Measurements from ENCODE around the gene VN1R2.
"Not testable (repeated sequence)": the region's sequence is repeated elsewhere in the genome, so short reads cannot be mapped to it uniquely, and the experiment has no call there.

VN1R2 gene

GRCh38 chr19:53257715-53258342 is at the start of gene VN1R2:
Gene VN1R2, plus strand, starts transcription at chr19:53258292. Its CDS starts 84 bp downstream, at chr19:53258376.
- not testable (repeated sequence) for DNase-seq (ENCODE audit: low spot score)

- DNase-seq (ENCODE audit: low spot score) = not testable (repeated sequence)
Observed at GRCh38 chr19:53211554-53211953, 46.5 kb upstream of the VN1R2 start.

GRCh38 chr19:53212703-53213320 is 45.3 kb upstream of the VN1R2 start:
- DNase-seq (ENCODE audit: low spot score) = no peak

- DNase-seq (ENCODE audit: low spot score) = not testable (repeated sequence)
Observed at GRCh38 chr19:53222716-53223115, 35.4 kb upstream of the VN1R2 start.

- DNase-seq (ENCODE audit: low spot score) = no peak
Observed at GRCh38 chr19:53224606-53225005, 33.5 kb upstream of the VN1R2 start.

GRCh38 chr19:53237114-53237777 is 20.8 kb upstream of the VN1R2 start:
- DNase-seq (ENCODE audit: low spot score) = no peak

GRCh38 chr19:53246498-53246897 is 11.6 kb upstream of the VN1R2 start:
- DNase-seq (ENCODE audit: low spot score) = no peak

- DNase-seq (ENCODE audit: low spot score) = peak; percentile 76
Observed at GRCh38 chr19:53254411-53255341, 3.4 kb upstream of the VN1R2 start, which contains the start of gene ZNF677. Gene ZNF677, minus strand, starts transcription at chr19:53254873. Its CDS starts 3,323 bp downstream, at chr19:53251550.

- not testable (repeated sequence) for DNase-seq (ENCODE audit: low spot score)
Observed at GRCh38 chr19:53267623-53268022, 9.5 kb downstream of the VN1R2 start, which contains the start of gene VN1R4. Gene VN1R4, minus strand, starts transcription at chr19:53267723. Its CDS starts 58 bp downstream, at chr19:53267665.

- not testable (repeated sequence) for DNase-seq (ENCODE audit: low spot score)
Observed at GRCh38 chr19:53269861-53270260, 11.8 kb downstream of the VN1R2 start.

GRCh38 chr19:53272044-53272443 is 14.0 kb downstream of the VN1R2 start:
- DNase-seq (ENCODE audit: low spot score) = no peak

- no peak for DNase-seq (ENCODE audit: low spot score)
Observed at GRCh38 chr19:53275480-53275879, 17.4 kb downstream of the VN1R2 start.

- DNase-seq (ENCODE audit: low spot score) = not testable (repeated sequence)
Observed at GRCh38 chr19:53281947-53282346, 23.9 kb downstream of the VN1R2 start.

- DNase-seq (ENCODE audit: low spot score) = no peak
Observed at GRCh38 chr19:53285087-53285486, 27.0 kb downstream of the VN1R2 start.

- DNase-seq (ENCODE audit: low spot score) = no peak
Observed at GRCh38 chr19:53290758-53291549, 32.9 kb downstream of the VN1R2 start.

GRCh38 chr19:53294786-53295441 is 36.8 kb downstream of the VN1R2 start:
- DNase-seq (ENCODE audit: low spot score) = no peak

- DNase-seq (ENCODE audit: low spot score) = not testable (repeated sequence)
Observed at GRCh38 chr19:53301341-53301740, 43.2 kb downstream of the VN1R2 start.

- no peak for DNase-seq (ENCODE audit: low spot score)
Observed at GRCh38 chr19:53308339-53308811, 50.3 kb downstream of the VN1R2 start.
